Smooth muscle cell (in vitro differentiated cells): ENCODE measurements around the gene OSBPL10. TPM values are rescaled to one million over a fixed set of nuclear protein-coding genes. Genes with fewer than 3 reads are reported as not detected.

Source experiments
- DNase-seq: peaks from one replicate; lab custom pipeline; 2025; ENCODE audit not compliant: unreplicated experiment; lab: John Stamatoyannopoulos, UW
- H2AFZ ChIP-seq: fragments of 200-600 bp; sonication (generic); 2 replicates; pipeline ENCODE4 v1.6.0; 2016; ENCODE audit warnings: antibody characterized with exemption, low read depth, mild to moderate bottlenecking
- H3F3A ChIP-seq: fragments of 200-600 bp; sonication (generic); 2 replicates; pipeline ENCODE4 v1.6.0; 2017; ENCODE audit warnings: antibody characterized with exemption, low read depth
- H3K27ac ChIP-seq: fragments of 200-600 bp; sonication (generic); 2 replicates; pipeline ENCODE4 v1.5.1; 2016; ENCODE audit warnings: low read depth, mild to moderate bottlenecking
- H3K27me3 ChIP-seq: fragments of 200-600 bp; sonication (generic); 2 replicates; pipeline ENCODE4 v1.6.1; 2016; ENCODE audit warnings: low read depth, mild to moderate bottlenecking
- H3K36me3 ChIP-seq: fragments of 200-600 bp; sonication (generic); 2 replicates; pipeline ENCODE4 v1.5.1; 2016; ENCODE audit warnings: low read depth
- H3K4me1 ChIP-seq: fragments of 200-600 bp; sonication (generic); 2 replicates; pipeline ENCODE4 v1.5.1; 2016; ENCODE audit warnings: low read depth
- H3K4me2 ChIP-seq: fragments of 200-600 bp; sonication (generic); 2 replicates; pipeline ENCODE4 v1.6.0; 2016; ENCODE audit warnings: mild to moderate bottlenecking
- H3K4me3 ChIP-seq: fragments of 200-600 bp; sonication (generic); 2 replicates; pipeline ENCODE4 v1.5.1; 2016; ENCODE audit warnings: mild to moderate bottlenecking
- H3K79me2 ChIP-seq: fragments of 200-600 bp; sonication (generic); 2 replicates; pipeline ENCODE4 v1.6.0; 2016; ENCODE audit warnings: low read depth, mild to moderate bottlenecking
- H3K9ac ChIP-seq: fragments of 200-600 bp; sonication (generic); 2 replicates; pipeline ENCODE4 v1.6.0; 2016; ENCODE audit warnings: low read depth
- H3K9me3 ChIP-seq: fragments of 200-600 bp; sonication (generic); replicated peaks from 2 replicates; pipeline ENCODE4 v1.5.1; 2016; ENCODE audit warnings: low read depth
- H4K20me1 ChIP-seq: fragments of 200-600 bp; sonication (generic); 2 replicates; pipeline ENCODE4 v1.6.0; 2016; ENCODE audit warnings: low read depth
- WGBS: methylation state at CpG from one replicate; pipeline ENCODE4 v1.1.7; 2016; ENCODE audit warnings: low lambda C conversion rate; 5-methylcytosine and 5-hydroxymethylcytosine counted together
- polyA plus RNA-seq: library from polyadenylated mRNA; unstranded; fragments of >200 nt; fragmentation: Nextera tagmentation; extraction: Ambion mirVana; gene quantifications from 2 replicates; pipeline ENCODE4 v1.2.1, GENCODE V29; 2016
- total RNA-seq: library from RNA; depleted of rRNA; stranded (reverse); fragments of >200 nt; gene quantifications from 2 replicates; pipeline ENCODE4 v1.2.3, GENCODE V29; 2014
- TF ChIP-seq, protein P1 (sequence below): fragments of 200-600 bp; sonication (generic); IDR thresholded peaks from 2 replicates; pipeline ENCODE4 v1.5.1; 2017; ENCODE audit warnings: borderline replicate concordance, mild to moderate bottlenecking, antibody characterized with exemption; ENCODE audit not compliant: insufficient read depth, poor library complexity, severe bottlenecking

OSBPL10 gene
- total and polyA plus RNA-seq, 2 experiments from 2014 or later: 48.9 to 91.5 TPM

DNA sequence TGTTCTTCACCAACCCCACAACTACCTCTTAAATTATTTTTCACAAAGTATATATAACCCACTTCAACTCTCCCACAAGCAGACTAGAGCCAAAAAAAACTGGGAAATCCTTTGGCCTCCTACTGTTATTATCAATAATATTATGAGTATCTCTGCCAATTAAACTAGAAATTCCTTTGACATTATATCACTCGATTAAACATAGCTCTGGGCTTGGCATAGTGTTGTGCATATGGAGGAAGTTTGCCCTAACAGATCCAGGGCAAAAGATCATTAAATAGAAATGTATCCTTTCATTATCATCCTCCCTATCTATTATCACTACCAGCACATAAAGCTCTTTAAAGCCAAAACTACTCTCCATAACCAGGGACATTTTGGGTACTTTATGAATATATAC, 74.9 kb downstream of the OSBPL10 start:
- no peak overlapping the region for H2AFZ ChIP-seq
- H3K4me2 ChIP-seq: no peak overlapping the region
- no peak overlapping the region for H3K4me3 ChIP-seq
- TF ChIP-seq, protein P1, sequence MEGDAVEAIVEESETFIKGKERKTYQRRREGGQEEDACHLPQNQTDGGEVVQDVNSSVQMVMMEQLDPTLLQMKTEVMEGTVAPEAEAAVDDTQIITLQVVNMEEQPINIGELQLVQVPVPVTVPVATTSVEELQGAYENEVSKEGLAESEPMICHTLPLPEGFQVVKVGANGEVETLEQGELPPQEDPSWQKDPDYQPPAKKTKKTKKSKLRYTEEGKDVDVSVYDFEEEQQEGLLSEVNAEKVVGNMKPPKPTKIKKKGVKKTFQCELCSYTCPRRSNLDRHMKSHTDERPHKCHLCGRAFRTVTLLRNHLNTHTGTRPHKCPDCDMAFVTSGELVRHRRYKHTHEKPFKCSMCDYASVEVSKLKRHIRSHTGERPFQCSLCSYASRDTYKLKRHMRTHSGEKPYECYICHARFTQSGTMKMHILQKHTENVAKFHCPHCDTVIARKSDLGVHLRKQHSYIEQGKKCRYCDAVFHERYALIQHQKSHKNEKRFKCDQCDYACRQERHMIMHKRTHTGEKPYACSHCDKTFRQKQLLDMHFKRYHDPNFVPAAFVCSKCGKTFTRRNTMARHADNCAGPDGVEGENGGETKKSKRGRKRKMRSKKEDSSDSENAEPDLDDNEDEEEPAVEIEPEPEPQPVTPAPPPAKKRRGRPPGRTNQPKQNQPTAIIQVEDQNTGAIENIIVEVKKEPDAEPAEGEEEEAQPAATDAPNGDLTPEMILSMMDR: no peak
- H3K27ac ChIP-seq: no peak overlapping the region
- no peaks in the 10 kb centered on the region for H3K36me3 ChIP-seq
- peaks cover 5% of the 10 kb centered on the region for H3F3A ChIP-seq
- 100% methylated on average over 1 of the region's 1 CpG for WGBS
- H3K79me2 ChIP-seq: peaks cover 93% of the 10 kb centered on the region
- peaks cover 7% of the 10 kb centered on the region for H3K4me1 ChIP-seq
- DNase-seq: no peak
- no peak overlapping the region for H3K9ac ChIP-seq
- no peaks in the 10 kb centered on the region for H3K9me3 ChIP-seq
- H4K20me1 ChIP-seq: peaks cover 80% of the 10 kb centered on the region
- no peaks in the 10 kb centered on the region for H3K27me3 ChIP-seq

DNA sequence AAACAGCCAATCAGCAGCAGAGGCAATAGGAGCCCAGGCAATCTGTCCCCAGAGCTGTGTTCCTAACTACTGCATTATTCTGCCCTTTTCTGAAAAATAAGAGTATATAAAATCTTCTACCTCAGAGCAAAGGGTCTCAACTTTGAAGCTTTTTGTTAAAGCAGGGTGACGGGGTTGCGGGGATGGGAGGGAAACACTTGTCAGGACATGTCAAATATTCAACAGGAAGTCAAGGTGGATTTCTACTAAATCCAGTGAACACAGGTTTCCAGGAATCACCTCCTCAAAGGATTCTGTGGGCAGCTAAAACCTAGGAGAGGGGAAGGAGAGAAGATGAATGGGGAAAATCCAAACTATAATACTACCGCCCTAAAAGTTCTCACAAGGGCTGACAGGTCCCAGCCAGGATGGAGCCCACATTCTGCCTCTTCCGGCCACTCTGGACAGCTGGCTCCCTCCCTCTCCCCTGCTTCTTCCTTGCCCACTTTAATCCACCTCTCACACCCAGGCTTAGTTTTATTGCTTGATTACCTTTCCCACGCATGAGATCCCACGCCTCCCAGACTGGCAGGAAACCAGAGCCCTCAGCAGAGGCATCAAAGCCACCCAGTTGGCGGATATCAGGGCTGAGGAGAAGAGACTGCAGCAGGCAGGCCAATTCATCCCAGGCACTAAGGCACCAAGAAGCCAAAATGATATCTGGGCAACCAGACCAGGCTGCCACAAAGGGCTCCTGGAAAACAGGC, 77.2 kb downstream of the OSBPL10 start:
- H3K36me3 ChIP-seq: no peaks in the 10 kb centered on the region
- peak overlapping the region; percentile 22 for H3K27ac ChIP-seq
- H4K20me1 ChIP-seq: peaks cover 62% of the 10 kb centered on the region
- H3K9ac ChIP-seq: no peak overlapping the region
- H3K4me1 ChIP-seq: peaks cover 3% of the 10 kb centered on the region
- 51% methylated on average over 7 of the region's 7 CpGs for WGBS
- no peak overlapping the region for H3K4me3 ChIP-seq
- peaks cover 5% of the 10 kb centered on the region for H3F3A ChIP-seq
- no peak overlapping the region for H2AFZ ChIP-seq
- no peaks in the 10 kb centered on the region for H3K9me3 ChIP-seq
- TF ChIP-seq, protein P1: no peak
- H3K27me3 ChIP-seq: no peaks in the 10 kb centered on the region
- peak overlapping the region; percentile 3 for H3K4me2 ChIP-seq
- peaks cover 93% of the 10 kb centered on the region for H3K79me2 ChIP-seq
- DNase-seq: no peak

DNA sequence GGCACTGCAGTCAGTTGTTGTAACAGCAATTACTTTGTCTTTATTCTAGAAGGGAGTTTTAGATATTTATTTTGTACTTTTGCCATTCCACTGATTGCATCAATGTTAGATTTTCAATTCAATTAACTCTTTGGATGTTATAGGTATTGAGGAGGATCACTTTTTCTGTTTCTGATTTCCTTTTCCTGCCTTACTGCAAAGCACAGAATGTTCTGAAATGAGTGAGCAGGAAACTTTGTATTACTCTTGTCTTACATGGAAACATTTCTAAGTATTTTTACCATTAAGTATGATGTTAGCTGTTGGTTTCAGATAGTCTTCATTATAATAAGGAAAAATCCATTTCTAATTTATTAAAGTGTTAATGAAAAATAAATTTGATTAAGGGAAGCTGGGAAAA, 80.5 kb downstream of the OSBPL10 start:
- Histone ChIP-seq H3K9ac (no peak overlapping the region), H3K4me3 (no peak overlapping the region), H3K27me3 (no peaks in the 10 kb centered on the region), H3K4me1 (peaks cover 3% of the 10 kb centered on the region), H4K20me1 (peaks cover 41% of the 10 kb centered on the region), H3K27ac (no peak overlapping the region), H3K36me3 (no peaks in the 10 kb centered on the region), H3K9me3 (no peaks in the 10 kb centered on the region), H3K79me2 (peaks cover 82% of the 10 kb centered on the region), H3F3A (peaks cover 5% of the 10 kb centered on the region), H3K4me2 (no peak overlapping the region), H2AFZ (no peak overlapping the region)
- TF ChIP-seq, protein P1: no peak
- no peak for DNase-seq
